Endometrial microvascular endothelial cells (primary cell): Measurements from ENCODE around the gene EIF4EBP2. TPM values are rescaled to one million over a fixed set of nuclear protein-coding genes. Genes with fewer than 3 reads are reported as not detected.

ENCODE experiments used
- in situ Hi-C: cut with HindIII; loops from 2 replicates; pipeline ENCODE4 v1.10.0; 2017; ENCODE audit warnings: low sequenced_read_pairs, low pct_unique_long_range_greater_than_20kb; ENCODE audit errors: inconsistent ontology term
- total RNA-seq: library from RNA; depleted of rRNA; stranded (reverse); fragments of >200 nt; gene quantifications from one replicate; pipeline ENCODE4 v1.2.3, GENCODE V29; 2015; ENCODE audit errors: inconsistent ontology term

Gene EIF4EBP2
- total RNA-seq, 1 donor from 2014 or later = 31.6 TPM

DNA sequence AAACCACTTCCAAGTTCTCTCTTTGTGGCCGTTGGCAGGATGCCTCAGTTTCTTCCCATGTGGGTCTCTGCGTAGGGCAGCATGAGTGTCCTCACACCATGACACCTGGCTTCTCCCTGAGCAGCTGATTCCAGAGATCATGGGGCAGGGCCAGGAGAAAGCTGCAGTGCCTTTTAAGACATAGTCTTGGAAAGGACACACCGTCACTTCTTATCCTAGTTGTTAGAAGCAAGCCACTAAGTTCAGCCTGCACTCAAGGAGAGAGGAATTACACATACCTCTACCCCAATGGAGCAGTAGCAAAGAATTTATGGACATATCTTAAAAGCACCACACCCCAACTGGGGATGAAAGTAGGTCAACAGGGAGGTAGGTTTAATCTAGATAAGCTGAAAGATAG lies 21.2 kb downstream of the EIF4EBP2 start:
- in situ Hi-C loops = no loop called here

DNA sequence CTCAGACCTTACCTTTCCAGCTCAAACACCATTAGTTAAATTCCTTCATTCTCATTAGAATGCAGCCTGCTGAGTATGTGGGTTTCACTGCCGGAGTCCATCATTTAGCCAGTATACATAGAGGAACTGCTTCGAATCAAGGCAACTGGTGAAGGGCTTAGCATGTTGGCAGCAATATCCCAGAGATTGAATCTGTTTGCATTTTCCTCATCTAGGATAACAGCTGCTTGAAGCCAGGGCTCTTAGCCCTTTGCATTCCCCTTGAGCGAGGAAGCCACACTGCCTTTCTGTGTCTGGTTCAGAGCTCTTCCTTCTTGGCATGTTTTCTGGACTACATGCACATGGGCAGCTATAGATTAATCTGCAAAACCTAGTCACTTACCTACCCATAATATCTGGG lies 22.9 kb downstream of the EIF4EBP2 start:
- in situ Hi-C loops = no loop called here

DNA sequence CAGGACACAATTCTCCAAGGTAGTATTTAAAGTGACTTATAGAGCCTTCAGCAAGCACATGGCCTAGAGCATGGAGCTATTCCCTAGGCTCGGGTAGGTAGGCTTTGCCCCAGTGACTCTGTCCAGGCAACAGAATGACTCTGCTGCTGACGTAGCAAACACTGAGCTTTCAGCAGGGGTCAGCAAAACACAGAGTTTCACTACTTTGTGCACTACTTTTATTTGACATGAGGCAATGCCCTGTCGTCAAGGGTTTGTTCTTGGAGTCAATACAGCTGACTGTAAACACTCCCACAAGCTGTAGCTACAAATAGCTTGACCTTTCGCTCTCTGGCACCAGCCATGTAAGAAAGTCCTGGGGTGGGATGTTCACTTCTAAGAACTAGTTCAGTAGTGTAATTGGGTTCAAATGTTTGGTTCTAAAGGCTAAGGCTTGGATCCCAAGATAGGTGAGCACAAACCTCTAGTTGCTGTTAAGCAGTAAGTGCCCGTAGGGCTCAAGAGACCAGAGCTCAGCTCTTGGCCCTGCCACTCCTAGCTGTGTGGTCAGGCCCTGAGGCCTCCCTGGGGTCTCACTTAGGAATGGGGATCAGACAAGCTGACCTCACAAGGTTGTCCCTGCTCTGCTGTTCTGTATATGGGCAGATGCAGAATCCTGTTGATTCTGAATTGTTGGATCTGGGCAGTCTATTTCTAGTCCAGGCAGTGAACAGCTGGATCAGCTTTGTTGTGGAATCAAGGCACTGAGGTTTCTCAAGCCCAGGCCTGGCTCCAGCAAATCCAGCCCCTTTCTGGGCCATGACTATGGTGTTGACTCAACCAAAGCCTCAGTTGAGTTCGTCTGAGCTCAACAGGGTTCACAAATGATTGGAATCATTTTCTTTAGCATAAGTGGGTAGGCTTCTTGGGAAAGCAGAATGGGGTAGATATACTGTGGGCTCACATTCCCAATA lies 26.8 kb downstream of the EIF4EBP2 start:
- in situ Hi-C loops = no loop called here

DNA sequence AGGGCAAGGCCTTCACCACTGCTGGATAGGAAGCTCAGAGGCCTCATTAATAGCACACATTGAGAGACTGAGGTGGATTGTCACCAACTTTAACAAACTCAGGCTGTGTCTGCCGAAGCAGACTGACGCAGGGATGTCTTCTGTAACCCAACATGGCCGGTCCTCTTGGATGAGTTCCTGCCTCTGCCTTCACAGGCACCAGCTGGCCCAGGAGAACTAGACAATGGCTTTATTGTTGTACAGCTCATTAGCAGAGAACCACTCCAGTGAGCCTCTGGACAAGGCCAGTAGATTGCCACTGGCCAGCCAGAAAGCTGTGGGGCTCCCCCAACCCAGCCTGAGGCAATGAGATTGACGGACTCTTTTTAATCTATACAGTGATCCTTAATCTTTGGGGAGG lies 28.2 kb downstream of the EIF4EBP2 start:
- in situ Hi-C loops = no loop called here

DNA sequence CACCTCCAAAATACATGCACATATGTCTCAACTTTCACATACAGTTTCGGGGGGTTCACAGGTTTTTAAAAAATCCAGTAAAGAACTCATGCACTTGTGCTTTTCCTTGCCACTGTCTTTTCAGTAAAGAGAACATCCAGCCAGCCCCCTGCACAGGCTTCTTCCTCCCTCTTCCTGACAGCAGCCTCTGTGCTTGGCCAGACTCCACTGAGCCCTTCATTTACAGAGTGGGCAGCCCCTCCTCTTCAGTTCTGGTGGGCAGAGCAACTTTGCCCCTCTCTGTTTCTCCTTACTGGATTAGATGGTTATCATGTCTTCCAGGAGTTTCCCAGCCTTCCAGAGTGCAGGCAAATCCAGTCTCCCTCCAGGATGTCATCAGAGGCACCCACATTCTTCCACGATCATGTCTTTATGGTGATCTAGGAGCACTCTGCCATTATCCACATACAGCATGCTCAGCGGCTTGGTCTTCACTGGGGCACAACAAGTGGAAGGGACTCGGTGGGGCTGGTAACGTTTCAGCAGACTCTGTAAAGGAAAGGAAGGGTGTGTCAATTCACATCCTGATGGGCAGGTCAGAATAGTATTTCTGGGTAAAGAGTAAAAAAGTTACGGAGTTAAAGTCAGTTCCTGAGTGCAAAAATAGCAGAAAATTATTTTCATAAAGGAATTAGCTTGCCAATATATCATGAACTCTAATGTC lies 28.8 kb downstream of the EIF4EBP2 start:
- in situ Hi-C loops = no loop called here

DNA sequence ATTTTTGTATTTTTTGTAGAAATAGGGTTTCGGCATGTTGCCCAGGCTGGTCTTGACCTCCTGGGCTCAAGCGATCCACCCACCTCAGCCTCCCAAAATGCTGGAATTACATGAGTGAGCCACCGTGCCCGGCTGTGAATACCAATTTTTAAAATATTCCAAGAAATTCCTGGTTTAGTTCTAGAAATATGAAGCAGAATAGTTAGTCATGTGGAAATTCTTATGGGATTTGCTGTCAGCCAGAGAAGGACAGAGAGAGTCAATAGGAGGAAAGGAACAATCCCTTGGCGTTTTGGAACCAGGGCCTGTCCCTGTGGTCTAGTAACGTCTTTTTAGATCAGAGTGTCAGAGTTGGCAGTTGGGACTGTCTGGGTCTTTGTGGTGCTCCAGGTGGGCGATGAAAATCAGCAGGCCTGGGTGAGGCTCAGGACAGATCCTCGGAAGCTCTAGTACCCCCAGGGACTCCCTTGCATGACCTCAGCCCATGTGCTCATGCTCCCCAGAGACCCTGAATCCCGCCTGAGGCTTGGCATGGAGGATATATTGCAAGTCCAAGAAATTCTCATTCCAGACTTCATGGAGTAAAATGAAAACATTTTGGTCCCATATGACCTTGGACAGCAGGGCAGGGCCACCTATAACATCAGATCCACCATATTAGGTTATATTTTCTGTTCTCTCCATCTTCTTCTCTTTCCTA lies 29.8 kb downstream of the EIF4EBP2 start:
- in situ Hi-C loops = no loop called here

DNA sequence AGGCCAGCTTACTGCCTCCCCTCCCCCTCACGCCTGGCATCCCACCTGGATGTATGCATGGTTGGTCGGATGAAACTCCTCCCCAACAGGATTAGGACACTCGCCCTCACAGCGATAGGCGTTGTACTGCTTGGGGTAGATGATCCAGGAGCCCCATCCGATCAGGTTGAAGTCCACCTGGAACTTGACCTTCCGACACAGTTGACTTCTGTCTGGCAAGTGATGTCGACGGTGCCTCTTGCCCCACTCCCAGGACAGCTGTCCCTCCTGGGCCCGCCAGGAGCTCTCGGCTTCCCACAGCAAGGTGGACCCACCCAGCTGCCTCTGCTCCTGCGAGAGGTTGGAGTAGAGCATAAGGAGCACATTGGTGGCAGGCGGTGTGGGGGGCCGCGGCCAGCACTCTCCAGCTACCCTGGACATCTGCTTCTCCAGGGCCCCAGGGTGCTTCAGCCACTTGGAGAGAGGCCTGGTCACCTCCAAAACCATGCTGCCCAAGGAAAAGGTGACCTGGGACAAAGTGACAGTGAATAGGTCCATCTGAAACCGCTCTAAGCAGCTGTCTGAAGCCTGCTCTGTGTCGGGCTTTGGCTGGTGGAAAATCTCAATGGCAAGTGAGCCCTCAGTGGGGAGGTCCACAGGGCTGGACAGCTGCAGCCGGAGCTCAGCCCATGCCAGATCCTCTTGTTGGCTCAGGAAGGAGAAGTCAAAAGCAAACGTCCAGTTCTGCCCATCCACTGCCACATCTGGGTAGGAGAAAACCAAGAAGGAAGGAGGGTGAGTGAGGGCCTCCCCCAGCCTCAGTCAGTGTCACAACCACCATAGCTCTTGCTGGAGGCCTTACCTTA lies 31.5 kb downstream of the EIF4EBP2 start:
- in situ Hi-C loops = no loop called here

DNA sequence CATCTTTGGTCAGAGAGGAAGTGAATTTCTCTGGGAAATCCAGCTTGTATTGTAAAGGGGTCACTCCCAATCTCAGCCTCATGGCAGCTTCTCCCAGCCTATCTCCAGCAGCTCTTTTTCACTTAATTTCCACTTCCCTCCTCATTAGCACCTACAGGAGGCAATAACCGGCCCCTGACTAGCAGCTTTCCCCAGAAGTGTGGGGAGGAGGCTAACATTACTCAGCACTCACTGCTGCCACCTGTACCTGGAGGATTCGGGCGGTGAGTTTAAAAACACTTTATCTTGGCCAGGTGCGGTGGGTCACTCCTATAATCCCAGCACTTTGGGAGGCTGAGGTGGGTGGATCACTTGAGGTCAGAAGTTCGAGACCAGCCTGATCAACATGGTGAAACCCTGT lies 33.8 kb downstream of the EIF4EBP2 start:
- in situ Hi-C loops = no loop called here

DNA sequence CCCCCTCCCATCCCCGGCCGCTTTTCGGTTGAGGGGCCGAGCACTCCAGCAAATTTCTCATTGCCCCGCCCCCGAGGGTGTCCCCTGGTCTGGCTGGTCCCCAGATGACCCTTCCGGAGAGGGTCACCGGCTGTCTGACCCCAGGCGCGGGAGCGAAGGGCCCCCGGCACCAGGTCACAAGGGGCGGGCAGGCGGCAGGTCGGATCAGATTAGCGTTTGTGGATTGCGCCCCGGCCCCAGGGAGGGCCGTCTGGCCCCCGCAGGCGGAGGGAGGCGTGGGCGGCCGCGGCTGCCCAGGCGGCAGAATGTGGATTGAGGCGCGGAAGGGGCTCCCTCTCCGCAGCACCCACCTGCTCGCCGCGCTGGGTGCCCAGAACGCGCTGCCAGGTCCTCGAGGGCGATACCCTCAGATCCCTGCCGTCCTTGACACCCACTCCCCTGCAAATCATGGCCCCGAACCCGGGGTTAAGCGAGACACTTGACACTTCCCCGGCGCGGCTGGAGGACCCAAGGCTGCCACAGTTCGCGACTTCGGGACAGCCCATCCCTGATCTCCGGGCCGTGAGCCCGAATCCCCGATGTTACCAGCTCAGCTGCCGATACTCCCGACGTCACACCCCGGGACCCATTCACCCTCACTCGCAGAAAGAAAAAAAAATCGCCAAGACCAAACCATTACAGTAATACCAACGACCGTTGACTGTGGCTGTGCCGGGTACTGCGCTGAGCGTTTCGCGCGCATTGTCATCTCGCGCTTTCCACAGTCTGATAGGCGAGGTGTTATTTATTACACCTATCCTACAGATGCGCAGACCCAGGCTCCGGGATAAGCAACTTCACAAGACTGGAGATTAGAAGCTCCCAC lies 36.6 kb downstream of the EIF4EBP2 start:
- in situ Hi-C loops = no loop called here

DNA sequence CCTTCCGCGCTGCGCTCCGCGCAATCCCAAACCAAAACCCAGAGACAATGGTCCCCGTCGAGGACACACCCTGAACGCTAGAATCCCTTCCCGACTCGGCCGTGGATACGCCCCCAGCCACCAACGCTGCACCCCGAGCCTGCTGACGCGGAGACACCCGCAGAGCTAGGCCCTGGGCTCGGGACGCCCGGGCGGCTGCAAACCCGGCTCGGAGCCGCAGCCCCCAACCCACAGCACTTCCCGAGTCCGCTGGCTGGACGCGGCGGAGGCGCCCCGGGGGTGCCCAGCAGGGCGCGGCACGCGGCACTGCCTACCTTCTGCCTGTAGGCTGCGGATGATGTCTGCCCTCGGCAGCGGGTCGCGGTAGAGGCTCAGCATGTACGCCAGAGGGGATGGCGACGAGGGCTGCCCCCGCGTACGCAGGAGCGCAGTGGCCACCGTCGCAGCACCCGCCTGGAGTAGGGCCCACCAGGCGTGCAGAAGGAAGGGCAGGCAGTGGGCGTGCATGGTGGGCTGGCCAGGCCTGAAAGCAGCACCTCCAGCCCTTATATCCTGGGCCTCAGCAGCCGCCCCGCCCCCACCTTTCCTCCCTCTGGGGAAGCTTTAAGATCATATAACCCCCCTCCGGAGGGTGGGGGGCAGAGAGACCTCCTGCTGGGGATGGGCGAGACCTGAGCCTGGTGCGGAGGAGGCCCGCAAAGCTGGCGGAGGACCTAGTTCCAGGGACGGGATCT lies 37.4 kb downstream of the EIF4EBP2 start, which contains the start of gene NODAL:
Gene NODAL, minus strand, starts transcription at position 521 of the 734 bp plus-strand sequence. Its CDS starts 14 bp downstream, at position 507.
- in situ Hi-C loops = no loop called here

DNA sequence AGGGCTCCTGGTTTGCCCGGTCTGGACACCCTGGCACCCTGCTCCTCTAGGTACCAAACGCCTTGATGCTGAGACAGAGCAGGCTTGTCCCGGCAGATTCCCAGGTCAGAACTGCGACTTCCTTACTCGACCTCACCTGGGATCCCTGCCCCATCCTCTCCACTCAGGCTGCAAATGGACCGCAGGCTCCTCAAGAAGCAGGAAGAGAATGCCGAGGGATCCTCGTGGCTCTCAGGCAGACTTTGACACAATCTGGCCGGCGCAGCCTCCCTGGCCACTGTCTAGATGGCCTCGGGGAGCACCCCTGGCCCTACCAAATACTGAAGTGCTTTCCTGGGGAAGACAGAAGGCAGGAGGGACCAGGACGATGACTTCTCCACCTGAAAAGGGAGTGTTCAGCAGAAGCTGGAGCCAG lies 38.0 kb downstream of the EIF4EBP2 start:
- in situ Hi-C loops = no loop called here

DNA sequence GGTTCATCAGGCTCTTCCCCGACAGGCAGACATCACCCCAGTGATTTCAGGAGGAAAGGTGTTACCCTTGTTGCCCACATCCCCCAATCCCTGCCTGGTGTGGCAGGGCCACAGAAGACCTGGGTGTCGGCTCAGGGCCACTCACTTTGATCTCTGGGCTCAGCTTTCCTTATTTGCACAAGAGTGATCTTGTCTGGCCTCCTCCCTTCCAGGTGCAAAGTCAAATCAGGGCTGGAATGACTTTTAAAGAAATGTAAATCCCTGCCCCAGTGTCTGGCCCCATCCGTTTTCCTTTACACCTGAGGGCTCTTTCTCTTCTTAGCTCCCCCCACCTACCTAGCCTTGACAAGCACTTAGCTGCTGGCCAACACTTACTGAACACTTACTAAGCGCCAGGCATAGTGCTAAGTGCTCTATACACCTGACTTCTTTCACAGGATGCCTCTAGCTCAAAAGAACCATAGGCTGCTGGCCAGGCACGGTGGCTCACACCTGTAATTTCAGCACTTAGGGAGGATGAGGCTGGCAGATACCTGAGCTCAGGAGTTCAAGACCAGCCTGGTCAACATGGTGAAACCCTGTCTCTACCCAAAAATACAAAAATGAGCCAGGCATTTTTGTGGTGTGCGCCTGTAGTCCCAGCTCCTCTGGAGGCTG lies 38.5 kb downstream of the EIF4EBP2 start:
- in situ Hi-C loops = no loop called here

DNA sequence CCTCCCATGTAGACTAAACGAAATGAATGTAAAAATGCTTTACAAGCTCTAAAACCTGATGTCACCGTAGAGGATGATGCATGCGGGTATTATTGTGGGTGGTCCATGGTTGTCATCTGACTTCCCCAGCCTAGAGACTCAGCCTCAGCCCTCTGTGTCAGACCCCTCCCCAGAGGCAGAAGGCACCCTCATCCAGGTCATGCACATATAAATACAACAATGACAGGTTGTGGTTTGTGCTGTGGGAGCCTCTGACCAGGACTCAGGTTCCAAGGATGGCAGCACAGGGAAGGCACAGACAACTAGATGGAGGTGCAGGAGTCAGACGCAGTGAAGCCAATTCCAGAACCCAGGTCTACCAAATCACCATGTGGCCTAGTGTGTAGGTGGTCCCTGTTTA lies 40.8 kb downstream of the EIF4EBP2 start:
- in situ Hi-C loops = no loop called here

DNA sequence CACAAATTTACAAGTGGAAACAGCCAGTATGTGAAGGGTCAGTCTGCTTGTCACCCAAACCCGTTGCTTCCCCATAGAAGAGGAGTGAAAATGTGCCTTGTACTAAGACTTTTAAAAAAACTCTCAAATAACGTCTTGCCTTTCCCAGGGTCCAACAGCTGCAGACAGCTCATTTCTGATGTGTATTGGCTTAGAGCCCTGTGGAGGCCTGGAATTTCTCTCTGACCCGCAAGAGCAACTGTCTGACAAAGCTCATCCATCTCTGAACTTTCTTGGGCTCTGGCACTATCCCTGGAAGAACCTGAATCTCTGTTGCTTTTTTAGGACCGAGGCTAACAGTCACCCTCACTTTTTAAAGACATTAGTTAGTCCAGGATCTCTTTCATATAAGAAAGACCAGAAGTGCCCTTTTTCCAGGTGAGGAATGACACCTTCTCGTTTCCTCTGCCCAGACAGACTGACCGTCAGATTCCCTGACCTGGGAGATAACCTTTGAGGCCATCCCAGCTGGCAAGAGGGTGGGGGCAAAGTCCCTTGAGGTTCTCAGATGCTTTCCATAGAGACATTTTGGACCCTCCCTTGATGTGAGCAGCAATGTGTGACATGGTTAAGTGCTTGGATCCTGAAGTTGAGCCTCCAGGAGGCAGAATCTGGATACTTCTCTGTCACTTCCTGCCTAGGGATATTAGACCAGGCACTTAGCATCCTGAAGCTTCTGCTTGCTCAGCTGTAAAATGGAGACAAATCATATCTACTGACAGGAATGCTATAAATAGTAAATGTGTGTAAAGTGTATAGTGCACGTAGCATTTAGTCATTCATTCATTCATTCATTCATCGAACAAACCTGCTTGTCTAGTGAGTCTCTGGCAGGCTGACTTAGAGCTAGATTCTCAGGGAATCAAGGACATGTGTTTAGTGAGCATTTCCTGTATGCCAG lies 42.0 kb downstream of the EIF4EBP2 start:
- in situ Hi-C loops = no loop called here

DNA sequence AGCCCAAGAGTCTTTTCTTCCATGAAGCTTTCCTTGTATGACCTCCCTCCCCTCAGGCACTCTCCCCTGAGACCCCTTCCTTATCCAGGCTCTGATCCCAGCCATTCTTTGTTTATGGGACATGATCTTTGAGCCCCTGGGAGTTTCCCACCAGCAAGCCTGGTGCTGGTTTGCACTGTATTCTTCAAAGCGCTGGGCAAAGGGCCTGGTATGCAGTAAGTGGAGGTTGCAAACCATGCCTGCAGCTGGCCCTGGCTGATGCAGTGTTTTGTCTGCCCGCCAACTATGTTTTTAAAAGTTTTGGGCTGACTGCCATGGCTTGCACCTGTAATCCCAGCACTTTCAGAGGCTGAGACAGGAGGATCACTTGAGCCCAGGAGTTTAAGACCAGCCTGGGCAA lies 44.3 kb downstream of the EIF4EBP2 start:
- in situ Hi-C loops = no loop called here

DNA sequence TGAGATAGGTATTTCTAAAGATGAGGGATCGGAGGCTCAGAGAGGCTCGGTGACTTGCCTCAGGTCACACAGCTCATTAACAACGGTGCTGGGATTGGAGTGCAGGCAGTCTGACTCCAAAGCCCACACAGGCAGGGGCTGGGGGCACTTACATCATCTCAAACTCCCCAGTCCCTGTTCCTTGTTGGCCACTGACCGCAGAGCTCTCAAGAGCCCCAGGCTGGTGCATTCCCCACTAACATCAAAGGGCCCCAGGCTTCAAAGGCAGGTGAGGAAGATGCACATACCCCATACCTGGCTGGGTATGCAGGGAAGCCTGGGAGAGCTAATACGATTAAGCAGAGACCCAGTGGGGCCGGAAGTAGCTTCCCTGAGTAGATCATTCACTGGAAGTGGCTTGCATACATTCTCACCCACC lies 51.3 kb downstream of the EIF4EBP2 start:
- in situ Hi-C loops = no loop called here
